LNCaP clone FGC (cell line): Measurements from ENCODE around the gene MASP1.

Source experiments
- DNase-seq: peaks from one replicate; pipeline ENCODE4 v3.0.0-alpha.2; 2011; ENCODE audit warnings: low read depth
- H3K4me3 ChIP-seq: 2 replicates; pipeline ENCODE4 v1.5.1; 2011; ENCODE audit warnings: mild to moderate bottlenecking, low read depth, low read length, control low read depth
- TF ChIP-seq, protein P1 (sequence below): IDR thresholded peaks from 2 replicates; pipeline ENCODE4 v1.5.1; 2012; ENCODE audit warnings: mild to moderate bottlenecking; ENCODE audit not compliant: control insufficient read depth, insufficient read depth; ENCODE audit errors: extremely low read depth

The MASP1 gene, protein sequence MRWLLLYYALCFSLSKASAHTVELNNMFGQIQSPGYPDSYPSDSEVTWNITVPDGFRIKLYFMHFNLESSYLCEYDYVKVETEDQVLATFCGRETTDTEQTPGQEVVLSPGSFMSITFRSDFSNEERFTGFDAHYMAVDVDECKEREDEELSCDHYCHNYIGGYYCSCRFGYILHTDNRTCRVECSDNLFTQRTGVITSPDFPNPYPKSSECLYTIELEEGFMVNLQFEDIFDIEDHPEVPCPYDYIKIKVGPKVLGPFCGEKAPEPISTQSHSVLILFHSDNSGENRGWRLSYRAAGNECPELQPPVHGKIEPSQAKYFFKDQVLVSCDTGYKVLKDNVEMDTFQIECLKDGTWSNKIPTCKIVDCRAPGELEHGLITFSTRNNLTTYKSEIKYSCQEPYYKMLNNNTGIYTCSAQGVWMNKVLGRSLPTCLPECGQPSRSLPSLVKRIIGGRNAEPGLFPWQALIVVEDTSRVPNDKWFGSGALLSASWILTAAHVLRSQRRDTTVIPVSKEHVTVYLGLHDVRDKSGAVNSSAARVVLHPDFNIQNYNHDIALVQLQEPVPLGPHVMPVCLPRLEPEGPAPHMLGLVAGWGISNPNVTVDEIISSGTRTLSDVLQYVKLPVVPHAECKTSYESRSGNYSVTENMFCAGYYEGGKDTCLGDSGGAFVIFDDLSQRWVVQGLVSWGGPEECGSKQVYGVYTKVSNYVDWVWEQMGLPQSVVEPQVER

DNA sequence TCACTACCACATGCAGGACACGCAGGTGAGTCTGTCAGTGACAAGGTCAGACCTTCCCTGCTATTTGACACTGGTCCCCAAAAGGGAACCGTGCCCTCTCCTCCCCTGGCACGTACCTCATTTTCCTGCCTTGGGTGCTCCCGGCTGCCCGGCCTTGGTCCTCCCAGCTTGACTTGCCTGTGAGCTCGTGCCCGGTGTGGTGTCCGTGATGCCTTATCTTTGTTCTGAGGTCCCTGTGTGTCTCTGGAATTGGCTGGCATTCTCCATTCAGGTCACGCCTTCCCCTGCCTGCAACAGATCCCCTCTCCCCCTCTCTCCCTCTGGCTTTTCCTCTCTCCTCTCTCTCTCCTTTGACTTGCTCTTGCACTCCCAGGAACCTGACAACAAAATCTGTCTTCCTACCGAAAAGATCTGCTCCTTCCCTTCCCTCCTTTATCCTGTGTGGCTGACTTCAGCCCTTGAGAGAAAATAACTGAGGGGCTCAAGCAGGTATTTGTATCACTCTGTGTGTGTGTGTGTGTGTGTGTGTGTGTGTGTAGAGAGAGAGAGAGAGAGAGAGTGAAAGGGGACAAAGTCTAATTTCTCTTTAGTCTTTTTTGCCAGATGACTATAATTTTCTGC lies at the start of gene MASP1:
MASP1 (minus strand) TSS at position 226 of the 621 bp plus-strand sequence; CDS start at position 121, 105 bp downstream.
- no peak within 1 kb of the TSS for H3K4me3 ChIP-seq
- TF ChIP-seq, protein P1, sequence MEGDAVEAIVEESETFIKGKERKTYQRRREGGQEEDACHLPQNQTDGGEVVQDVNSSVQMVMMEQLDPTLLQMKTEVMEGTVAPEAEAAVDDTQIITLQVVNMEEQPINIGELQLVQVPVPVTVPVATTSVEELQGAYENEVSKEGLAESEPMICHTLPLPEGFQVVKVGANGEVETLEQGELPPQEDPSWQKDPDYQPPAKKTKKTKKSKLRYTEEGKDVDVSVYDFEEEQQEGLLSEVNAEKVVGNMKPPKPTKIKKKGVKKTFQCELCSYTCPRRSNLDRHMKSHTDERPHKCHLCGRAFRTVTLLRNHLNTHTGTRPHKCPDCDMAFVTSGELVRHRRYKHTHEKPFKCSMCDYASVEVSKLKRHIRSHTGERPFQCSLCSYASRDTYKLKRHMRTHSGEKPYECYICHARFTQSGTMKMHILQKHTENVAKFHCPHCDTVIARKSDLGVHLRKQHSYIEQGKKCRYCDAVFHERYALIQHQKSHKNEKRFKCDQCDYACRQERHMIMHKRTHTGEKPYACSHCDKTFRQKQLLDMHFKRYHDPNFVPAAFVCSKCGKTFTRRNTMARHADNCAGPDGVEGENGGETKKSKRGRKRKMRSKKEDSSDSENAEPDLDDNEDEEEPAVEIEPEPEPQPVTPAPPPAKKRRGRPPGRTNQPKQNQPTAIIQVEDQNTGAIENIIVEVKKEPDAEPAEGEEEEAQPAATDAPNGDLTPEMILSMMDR: no peak
- no peak for DNase-seq

DNA sequence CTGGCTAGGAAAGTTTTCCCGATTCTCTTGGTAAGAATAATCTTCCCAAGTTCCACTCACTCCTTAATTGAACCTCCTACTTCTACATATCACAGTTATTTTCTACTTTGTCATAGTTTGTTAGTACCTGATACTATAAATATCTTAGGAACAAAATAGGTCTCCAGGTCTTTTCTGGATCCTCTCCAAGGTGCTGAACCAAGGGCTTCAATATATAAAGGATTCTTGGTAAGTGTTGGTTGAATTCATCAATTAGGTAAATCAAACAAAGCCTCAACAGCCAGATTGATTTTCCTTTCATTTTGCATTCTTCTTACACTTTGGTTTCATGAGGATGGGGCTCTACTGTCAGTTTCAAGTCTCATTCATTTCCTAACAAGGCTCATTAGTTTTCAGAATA lies 49.0 kb upstream of the MASP1 start:
- no peak overlapping the region for H3K4me3 ChIP-seq
- TF ChIP-seq, protein P1: no peak
- DNase-seq: no peak

DNA sequence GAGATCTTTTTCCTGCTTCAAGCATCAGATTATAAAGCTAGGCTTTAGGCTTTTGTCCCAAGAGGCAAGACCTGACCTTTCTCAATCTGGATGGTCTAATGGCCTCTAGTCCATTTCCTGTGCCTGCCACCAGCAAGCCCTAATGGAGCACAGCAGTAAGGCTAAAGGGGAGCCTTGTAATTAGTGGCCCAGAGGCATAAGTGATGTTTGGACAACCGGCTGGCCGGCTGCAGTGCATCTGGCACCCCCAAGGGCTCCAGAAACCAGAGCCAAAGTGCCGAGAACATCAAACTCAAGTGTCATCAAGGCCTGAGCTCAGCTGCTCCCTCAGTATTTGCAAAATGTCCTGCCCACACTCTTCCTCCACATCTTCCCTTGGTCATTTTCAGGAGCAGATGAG lies 44.8 kb upstream of the MASP1 start:
- no peak for DNase-seq
- TF ChIP-seq, protein P1: no peak
- H3K4me3 ChIP-seq: no peak overlapping the region

DNA sequence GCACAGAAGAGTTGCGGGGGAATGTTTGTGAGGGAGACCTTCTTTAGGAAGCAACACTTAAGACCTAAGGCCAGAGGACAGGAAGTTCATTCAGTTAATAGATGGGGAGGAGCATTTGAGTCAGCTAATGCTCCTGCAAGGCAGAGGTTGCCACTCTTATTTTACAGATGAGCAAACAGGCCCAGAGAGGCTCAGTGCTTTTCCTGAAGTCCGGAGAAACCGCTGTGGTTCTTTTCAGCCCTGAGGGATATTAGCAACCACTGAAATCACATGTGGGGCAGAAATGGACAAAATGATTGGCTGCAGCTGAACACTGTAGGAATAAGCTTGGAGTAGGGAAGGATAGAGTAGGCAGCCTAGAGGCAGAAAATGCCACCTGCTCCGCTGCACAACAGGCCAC lies 43.4 kb upstream of the MASP1 start:
- DNase-seq: no peak
- H3K4me3 ChIP-seq: no peak overlapping the region
- TF ChIP-seq, protein P1: no peak

DNA sequence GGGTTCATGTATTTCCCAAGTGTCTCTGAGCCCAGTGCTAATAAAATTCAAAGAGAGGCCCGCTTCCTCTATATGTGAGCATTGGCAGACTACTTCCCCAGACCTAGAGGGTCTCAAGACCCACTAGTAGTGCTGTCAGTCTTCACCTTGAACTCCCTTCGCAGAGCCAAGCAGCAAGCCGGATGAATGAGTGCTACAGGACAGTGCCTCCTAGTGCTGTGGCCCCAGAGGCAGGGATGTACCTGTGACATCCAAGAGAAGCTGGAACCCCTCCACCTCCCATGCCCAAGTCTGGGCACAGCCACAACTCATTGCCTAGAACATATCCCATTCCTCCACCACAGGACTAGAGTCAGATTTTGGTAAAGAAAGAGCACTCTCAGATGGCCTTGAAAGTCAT lies 37.2 kb upstream of the MASP1 start:
- no peak for DNase-seq
- H3K4me3 ChIP-seq: no peak overlapping the region
- TF ChIP-seq, protein P1: no peak

DNA sequence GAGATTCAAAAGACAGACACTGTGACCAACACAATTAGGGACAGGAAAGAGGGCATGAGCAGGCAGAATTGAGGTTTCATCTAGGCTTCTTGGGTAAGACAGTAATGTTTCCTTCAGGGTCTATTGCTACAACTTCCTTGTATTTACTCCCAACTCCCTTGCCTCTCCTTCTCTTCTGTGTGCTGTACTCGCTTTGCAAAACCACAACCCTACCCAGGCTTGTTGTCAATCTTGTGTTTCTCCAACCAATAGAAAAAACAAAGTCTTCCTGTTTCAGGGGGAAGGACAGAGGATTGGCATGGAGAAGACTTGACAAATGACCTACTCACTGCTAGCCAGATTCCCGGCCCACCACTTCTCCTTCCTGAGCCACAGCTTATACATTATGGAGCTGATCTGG lies 36.3 kb upstream of the MASP1 start:
- H3K4me3 ChIP-seq: no peak overlapping the region
- DNase-seq: no peak
- TF ChIP-seq, protein P1: no peak
